Suprapubic skin (tissue), 3 donors: Measurements from ENCODE around the gene ABCC9.

Experiments
- CTCF ChIP-seq, 2 donors: fragments of 200-600 bp in 1 of 2; fragments of 450-650 bp in 1 of 2; sonication (generic) in 1 of 2; IDR thresholded peaks; one replicate each; pipeline ENCODE4 v1.5.1; 2016 to 2019; ENCODE audit warnings: antibody characterized with exemption in 2 of 2, mild to moderate bottlenecking in 1 of 2, moderate library complexity in 1 of 2
- POLR2A ChIP-seq, 2 donors: fragments of 450-650 bp; IDR thresholded peaks; one replicate each; pipeline ENCODE4 v1.6.1; 2017; ENCODE audit warnings: antibody characterized with exemption in 2 of 2, mild to moderate bottlenecking in 2 of 2, moderate library complexity in 2 of 2

- no peak for TF ChIP-seq CTCF (IDR thresholded peaks at IDR 0.05)
- TF ChIP-seq POLR2A (IDR thresholded peaks at IDR 0.05): no peak
Observed at GRCh38 chr12:21806255-21806654, 135.0 kb downstream of the ABCC9 start.
